Stimulated activated naive CD4-positive, alpha-beta T cell treated with Interleukin-2 at 50 U/mL for 16 hours (primary cell): ENCODE results near the gene PLEKHA1.

ENCODE experiments used
- DNase-seq: peaks from one replicate; lab custom pipeline; 2025; lab: John Stamatoyannopoulos, UW

Gene PLEKHA1

DNA sequence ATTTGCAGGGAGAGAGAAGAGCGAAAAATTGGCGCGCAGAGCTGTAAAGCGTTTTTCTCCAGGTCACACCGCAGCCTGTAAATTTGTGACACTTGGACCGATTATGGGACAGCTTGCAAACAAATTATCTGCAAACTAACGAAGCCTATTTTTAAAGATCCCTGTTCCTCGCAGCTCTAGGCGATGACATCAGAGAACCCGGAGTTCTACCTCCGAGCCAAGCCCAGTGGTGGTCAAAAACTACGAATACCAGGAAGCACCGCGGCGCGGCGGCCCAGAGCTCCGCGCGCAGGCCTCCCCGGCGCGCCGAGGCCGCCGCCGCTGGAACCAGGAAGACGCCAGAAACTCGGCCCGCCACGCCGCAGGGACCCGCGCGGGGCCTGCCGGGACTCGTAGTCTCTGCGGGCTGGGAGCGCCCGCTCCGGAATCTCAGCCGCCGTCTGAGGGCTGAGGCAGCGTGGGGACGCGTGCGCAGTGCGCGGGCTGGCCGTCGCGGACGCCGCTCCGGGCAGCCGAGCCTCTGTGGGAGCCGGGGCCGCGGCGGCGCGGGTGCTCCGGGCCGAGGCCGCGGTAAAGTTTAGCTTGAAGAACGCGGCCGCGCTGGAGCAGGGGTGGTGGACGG is at the start of gene PLEKHA1:
Gene PLEKHA1 (plus strand): TSS at position 472 of the 622 bp plus-strand sequence. CDS start 18,493 bp downstream, outside the sequence.
- peak; percentile 90 for DNase-seq

DNA sequence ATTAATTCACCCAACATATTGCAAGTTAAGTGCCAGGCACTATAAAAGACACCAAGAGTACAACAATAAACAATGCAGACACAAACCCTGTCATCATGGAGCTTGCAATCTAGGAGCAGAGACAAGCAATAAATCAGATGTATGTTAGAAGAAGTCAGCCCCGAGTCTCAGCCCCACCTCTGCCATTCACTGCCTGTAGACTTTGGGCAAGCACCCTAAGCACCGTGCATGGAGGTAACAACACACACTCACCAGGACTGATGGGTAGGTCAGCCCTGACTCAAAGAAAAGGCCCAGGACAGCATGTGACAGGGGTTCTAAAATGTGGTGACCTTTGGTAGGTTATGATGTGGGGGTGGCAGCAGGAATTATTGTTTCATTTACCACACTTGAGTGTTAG is 49.3 kb upstream of the PLEKHA1 start:
- no peak for DNase-seq

DNA sequence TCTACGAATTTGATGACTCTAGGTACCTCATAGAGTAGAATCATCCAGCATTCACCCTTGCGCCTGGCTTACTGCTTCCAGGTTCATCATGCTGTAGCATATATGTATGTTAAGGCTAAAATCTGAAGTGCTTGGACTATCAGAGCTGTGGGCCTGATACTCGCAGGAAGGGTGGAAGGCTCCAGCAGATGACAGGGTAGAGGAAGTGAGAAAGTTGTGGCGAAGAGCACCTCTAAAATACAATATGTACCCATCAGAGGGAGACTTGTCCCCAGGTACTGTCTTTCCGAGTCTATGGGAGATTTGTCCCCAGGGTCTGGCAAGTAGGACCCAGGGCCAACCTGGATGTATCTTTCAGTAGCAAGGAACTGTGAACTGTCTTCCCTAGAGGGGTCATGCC is 48.1 kb upstream of the PLEKHA1 start:
- DNase-seq: no peak

DNA sequence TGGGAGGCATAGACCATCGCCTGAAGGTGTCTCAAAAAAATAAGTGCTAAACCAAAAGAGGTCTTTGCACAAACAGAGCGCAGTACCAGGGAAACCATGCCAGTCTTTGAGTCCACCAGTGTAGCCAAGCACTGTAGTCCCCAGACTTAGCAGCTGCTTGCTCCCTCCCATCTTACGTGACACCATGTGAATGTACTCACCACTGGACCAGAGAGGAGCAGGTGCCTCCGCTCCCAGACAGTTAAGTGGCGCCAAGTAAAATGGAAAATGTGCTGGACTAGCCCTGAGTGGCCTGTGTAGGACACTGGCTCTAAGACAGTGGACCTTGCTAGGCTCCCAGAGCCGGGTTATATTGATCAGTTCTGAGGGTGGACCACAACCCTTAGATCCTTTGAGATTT is 47.7 kb upstream of the PLEKHA1 start:
- DNase-seq: no peak

DNA sequence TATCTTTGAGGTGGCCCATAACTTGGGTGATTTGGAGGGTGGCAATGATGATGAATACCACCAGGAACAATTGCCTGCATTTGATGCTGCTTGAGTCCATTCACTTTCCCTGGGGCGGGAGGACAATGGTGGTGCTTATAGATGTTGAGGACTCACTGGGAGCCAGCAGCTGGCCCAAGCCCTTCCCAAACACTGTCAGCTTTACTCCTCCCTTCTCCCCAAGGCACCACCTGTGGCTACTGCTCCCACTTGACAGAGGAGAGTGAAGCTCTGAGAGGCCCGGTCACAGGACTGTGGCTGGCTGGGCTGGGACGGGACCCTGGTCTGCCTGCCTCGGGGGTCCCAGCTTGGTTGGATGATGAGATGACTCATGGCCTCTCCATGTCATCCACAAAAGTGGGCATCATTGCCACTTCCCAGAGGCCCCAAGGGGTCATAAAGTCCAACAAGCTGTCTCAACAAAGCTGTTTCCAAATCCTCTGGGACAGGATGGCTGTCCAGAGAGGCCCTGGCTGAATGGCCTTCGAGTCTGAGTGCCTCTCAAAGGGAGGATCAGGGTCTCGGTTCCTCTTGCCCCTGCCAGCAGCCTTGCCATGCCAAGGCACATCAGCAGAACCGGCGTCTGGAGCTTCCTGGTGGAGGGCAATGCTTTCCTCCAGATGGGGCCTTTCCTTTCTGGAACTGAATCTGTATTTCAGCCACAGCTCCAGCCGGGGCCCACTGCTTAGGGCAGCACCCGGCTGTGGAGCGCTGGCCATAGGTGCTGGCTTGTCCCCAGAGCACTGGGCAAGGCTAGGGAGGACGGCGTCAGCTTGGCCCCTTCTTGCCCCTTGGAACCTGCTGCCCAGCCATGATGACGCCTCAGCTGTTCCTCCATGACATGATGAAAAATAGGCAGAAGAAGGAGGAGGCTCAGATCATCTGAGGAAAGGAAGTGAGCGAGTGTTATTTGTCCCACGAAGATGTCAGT is 47.0 kb upstream of the PLEKHA1 start:
- DNase-seq: no peak

DNA sequence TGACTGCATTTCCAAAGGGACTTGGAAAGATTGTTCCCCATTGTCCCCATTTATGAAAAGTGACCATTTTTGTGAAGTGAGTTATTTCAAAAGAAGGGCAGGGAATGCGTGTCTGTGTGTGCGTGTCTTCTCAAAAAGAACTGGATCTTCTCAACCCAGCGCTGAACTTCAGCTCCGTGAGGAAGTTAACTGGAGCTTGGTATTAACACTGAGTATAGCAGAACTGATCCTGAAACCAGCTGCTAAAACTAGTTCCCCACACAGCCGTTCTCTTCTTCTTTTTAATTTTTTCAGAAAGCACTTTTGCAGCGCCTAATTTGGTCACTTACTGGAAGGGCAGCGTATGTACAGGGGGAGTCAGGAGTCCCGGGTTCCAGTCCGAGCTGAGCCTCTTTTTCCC is 45.8 kb upstream of the PLEKHA1 start:
- no peak for DNase-seq

DNA sequence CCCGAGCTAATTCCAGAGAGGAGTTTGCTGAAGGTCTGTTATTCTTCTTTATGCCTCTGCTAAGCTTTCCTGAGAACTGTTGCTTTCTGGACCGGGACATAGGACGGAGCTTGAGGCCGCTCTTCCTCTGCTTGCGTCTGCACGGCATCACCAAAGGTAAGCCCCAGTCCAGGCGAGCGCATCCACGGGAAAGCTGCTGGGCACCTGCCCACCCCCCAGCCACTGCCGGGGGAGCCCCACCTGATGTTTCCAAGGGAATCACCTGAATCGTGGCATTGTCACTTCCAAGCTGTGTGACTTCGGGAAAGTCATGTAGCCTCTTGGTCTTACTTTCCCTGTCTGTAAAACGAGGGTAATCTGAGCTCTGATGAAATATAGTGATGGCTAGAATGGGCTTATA is 45.1 kb upstream of the PLEKHA1 start:
- DNase-seq: no peak

DNA sequence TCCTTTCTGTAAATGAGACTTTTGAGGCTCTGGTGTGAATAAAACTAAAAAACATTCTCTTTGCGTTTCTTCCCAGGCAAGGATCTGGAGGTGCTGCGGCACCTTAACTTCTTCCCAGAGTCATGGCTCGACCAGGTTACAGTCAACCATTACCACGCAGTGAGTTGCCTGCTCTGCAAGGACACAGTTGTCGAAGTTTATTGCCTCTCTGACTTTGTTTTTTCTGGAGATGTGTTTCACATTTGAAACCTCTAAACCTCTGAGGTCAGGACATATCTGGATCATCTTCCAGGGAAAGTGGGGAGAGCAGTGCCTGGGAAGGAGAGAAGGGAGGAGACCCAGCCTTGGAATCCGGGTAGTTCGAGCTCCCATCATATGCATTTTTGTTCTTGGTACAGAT is 43.4 kb upstream of the PLEKHA1 start:
- no peak for DNase-seq

DNA sequence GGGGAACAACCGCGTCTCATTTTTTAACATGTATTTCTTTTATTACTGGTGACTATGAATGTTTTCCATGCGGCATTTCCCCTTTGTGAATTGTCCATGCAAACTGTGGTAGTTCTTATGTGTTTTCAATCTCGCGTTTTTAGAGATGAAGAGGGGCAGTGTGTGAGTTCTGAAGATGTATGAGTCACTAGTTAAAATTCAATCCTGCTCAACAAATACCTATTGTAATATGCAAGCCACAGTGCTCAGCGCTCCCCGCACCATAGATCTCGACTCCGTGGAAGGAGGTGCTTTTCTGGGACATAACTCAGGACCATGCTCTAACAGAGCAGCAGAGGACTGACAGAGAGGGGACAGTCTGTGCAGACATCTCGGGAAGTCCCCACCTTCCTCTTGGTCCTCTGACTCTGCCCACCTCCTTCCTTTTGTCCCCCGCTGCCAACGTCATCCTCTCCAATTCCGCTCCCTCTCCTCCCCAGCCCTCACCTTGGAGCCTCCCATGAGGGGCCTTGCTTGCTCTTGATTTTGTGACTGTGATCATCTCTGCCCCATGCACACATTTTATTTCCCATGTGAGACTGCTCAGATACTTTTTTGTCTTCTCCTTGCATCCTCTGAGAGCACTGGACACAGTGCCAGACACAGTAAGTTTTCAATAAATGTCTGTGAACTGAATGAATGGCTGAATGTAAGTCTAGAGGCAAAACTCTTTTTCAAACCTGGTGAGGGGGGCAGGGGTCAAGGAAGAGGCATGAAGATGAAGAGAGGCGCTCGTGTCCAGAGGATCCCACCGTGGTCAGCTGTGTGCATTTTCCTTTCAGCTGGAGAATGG is 42.7 kb upstream of the PLEKHA1 start:
- DNase-seq: no peak

DNA sequence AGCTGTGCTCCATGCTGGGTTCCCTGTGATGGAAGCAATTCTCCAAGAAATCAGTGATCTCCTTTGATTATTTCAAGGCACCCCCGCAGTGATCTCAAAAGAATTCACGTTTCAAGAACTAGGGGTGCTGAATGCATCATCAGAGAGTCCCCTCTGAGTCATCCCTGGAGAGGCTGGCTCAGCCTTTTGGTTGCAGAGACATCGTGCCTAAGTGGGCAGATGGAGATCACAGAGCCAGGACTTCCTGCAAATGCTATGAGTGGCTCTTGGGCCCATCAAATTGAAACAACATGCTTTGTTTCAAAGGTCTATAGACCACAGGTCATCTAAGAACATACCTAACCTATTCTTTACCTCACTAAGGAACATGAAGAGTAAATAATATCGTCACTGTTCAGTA is 41.5 kb upstream of the PLEKHA1 start:
- DNase-seq: no peak

DNA sequence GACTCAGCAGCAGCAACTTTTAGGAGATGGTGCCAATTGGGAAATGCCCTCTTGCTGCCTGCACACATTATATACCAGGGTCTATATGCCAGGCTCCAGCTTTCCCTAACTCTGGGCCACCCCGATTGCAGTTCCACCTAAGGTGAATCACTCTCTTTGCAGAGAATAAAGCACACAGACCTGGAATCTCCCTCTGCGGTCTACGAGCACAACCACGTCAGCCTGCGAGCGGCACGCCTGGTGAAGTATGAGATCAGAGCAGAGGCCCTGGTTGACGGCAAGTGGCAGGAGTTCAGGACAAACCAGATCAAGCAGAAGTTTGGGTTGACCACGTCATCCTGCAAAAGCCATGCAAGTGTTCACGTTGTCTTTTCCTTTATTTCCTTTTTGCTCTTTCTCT is 38.2 kb upstream of the PLEKHA1 start:
- DNase-seq: no peak

DNA sequence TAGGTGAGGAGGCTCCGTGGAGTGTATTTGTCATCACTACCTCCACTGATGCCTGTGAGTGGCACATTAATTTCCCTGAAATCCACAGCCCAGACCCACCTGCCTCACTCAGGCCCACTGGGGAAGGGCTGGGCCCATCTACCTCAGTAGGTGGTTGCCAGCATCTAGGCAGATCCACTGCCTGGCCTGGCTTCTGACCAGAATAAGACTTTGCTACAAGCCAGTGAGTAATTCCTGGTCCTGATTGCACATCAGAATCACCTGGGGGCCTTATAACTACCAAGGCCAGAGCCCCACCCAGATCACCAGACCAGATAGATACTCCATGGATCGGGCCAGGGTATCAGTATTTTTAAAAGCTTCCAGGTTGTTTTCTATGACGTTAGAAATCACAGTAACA is 37.5 kb upstream of the PLEKHA1 start:
- DNase-seq: no peak

DNA sequence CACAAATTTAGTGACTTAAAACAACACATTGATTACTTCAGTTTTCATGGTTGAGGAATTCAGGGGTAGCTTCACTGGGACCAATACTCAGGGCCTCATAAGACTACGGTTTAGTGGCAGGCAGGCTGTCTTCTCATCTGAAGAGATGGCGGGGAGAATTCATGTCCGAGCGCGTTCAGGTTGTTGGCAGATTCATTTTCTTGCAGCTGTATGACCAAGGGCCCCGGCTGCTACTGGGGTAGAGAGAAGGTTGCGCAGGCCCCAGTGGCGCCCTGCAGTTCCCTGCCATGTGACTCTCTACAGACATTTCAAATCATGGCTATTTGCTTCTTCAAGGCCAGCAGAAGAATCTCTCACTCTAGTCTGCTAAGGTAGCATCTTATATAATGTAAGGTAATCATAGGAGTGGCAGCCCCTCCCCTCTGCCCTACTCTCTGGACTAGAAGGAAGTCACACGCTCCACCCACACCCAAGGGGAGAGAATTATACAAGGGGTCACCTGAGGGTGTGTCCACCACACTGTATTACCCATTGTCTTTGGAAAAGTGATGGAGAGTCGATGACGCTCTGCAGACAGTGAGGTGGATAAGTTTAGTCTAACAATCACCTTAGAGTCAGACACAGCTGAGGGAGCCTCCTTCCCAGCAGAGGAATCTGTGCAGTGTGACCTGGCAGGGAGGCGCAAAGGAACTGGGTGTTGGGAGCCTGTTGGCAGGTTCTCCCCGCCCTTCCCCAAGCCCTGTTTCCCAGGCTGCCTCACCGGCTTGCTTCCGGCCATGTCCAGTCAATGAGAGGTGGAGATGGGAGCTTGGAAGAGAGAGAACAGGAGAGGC is 35.7 kb upstream of the PLEKHA1 start:
- DNase-seq: no peak

DNA sequence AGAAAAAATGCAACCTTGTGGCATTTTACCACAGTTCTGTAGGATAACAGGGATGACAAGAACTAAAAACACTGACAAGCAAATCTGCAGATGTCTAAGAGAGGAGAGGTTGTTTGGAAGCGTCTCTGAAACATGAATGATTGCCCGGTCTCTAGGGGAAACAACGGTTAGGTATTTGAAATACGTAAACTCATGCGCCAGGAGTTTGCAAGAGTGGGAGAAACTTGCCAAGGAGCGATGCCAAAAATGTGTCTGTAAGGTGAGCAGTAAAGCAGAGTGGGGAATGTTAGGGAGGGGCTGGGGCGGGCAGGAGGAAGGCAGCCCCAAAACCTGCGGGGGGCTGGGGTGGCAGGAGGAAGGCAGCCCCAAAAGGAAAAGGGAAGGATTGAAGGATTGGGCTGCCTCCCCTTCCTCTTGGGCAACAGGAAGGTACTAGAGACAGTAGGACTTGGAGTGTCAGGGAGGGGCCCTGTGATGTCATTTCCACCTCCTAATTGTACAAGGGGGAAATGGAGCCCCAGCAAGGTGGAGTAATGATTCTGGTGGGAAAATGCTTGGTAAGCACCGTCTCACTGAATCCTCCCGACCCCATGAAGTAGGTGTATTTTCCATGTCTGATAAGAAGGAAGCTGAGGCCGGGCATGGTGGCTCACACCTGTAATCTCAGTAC is 33.2 kb upstream of the PLEKHA1 start:
- no peak for DNase-seq

DNA sequence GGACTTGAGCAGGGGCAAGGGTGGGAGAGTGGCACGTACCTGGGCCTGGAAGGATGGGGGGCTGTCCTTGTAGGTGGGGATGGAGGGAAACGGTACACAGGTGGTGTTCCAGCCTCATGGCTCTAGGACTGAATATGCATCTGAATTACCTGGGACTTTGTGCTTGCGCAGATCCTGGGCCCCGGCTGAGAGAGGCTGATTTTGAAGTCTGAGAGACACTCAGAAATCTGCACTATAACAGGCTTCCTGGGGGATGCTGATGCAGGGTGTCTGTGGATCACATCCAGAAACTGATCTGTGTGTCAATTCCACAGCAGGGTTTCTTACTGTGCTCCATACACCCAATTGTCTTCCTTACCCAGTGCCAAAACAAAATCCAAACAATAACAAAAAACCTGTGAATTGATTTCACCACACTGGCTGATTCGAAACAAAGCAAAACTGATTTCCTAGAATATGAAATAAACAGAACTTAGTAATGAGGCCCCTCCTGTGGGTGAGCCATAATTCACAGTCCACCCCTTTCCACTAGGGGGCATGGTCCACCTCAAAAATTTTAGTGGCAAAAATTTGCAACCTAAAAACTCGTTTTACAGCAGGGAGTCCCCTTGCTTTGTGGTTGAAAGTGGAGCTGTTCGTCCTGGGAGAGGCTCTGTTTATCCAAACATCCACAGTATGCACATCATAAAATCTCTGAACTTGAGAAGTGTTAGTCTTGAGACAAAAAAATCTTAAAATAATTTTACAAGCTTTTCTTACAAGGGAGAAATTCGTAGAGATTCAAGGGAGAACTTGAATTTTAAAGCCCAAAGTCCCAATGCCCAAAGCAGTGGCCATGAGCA is 32.0 kb upstream of the PLEKHA1 start:
- peak; percentile 30 for DNase-seq

DNA sequence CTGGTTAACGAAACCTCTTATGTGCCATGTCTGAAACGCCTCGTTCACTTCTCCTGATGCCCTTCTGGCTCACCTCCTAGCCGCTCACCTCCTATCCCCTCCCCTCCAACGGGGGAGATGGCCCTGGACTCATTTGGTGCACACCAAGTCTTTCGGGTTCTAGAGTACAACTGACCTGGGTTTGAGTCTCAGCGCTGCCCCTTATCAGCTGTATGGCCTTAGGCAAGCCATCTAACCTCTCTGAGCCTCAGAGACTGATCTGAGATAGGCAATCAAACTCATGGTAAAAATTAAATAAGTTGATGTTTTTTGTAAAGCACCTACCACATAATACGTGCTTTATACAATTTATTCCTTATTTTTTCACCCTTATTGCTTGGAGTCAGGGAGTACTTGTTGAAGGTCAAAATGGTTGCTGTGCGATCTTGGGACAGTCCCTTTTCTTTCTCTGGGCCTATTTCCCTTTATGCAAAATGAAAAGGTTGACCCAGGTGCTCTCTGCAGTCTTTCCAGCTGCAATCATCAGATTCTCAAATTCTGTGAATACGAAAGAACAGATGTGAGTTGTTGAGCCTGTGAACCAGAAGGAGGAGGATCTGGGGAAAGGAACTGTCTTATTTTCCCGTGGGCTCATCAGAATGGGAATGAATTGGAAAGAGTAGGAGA is 31.2 kb upstream of the PLEKHA1 start:
- no peak for DNase-seq

DNA sequence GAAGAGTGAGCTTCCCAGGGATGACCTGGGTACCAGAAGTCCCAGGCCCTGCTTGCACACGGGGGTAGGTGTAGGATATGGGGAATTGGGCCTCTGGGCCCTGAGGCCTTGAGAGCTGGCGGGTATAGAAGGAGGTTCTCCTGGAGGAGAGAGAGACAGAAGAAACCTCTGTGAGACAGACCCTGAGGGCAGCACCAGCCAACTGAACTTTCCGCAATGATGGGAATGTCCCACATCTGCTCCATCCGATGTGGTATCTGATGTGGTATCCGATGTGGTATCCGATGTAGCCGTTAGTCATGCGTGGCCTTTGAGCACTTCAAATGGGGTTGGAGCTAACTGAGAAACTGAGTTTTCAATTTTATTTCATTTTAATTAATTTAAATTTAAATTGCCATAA is 30.6 kb upstream of the PLEKHA1 start:
- no peak for DNase-seq

DNA sequence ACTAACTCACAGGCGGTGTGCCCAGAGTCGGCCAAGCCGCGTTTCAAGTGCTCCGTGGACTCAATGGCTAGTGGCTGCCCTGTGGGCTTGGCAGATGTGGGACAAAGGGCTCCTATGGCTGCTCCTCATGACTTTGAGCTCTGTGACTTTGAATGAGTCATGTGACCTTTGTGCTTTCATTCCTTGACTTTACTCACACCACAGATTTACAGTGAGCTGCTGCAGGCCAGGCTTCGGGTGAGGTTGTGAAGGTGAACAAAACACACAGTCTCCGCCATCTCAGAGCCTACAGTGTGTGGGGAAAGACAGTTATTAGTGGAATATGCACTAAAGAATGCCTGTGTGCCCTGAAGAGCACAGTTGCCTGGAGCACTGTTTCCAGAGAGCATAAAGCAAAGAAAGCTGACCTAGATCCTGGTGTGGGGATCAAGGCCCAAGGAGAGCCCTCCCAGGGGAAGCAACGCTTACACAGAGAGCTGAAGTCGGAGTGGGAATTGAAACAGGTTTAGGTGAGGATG is 29.7 kb upstream of the PLEKHA1 start:
- DNase-seq: no peak

DNA sequence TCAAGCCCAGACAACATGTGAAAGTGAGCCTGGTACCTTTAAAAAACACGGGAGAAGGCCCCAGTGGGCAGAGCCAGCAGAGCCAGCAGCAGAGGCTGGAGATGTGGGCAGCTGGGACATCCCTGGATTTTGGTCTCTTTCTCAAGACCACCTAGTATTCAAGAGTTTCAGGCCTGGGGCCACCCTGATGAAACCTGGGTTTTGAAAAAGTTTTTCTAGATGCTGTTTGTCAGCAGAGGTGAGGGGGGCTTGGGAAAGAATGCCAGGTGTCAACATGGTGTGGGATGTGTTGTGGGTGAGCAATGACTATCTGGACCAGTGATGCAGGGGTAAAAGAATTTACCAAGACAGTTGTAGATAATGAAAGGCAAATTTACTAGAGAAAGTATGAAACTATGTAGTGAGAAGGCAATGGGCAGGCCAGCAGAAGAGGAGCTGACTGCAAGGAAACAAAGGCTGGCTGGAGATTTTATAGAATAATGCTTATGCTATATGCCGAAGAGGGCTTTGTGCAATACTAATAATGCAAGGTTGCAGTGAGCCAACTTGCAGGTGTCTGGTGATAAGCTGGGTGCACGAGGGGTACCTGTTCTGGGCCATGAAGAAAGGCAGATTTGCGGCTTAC is 28.1 kb upstream of the PLEKHA1 start:
- DNase-seq: no peak
